ENCODE results near the gene ELFN1.

The ELFN1 gene

GRCh38 chr7:1794888-1795542, 124.9 kb downstream of the ELFN1 start:
- DNase-seq (ENCODE audit: low spot score) = no peak
- in situ Hi-C loops (cut with MboI; ENCODE audit: low sequenced_read_pairs, unreplicated experiment) = no loop called here
- TF ChIP-seq CTCF (IDR thresholded peaks at IDR 0.05; ENCODE audit: borderline replicate concordance, control extremely low read depth, extremely low read depth, insufficient read depth, missing control alignments) = no peak

Data from GM13976 (cell line).